Lung (tissue), 12 donors: ENCODE measurements around the gene ZC3H18. TPM values are rescaled to one million over a fixed set of nuclear protein-coding genes. Genes with fewer than 3 reads are reported as not detected.

Experiments used
- ATAC-seq: fragments of 200-7000 bp; cut with Tn5 transposase; one replicate; pipeline ENCODE4 v1.9.1; 2020; ENCODE audit warnings: moderate number of reproducible peaks; ENCODE audit not compliant: insufficient read depth, low FRiP score
- DNase-seq, 3 donors: peaks; one replicate each; pipeline ENCODE4 v3.0.0-alpha.2; 2013 to 2017
- H3K27ac ChIP-seq, 2 donors: one replicate each; pipeline ENCODE4 v1.5.1; 2013; ENCODE audit warnings: mild to moderate bottlenecking in 2 of 2, moderate library complexity in 2 of 2, control low read depth in 1 of 2, inconsistent platforms in 1 of 2, low read depth in 1 of 2, low read length in 1 of 2
- H3K27me3 ChIP-seq, 3 donors: one replicate each; pipeline ENCODE4 v1.5.1; 2013; ENCODE audit warnings: low read length in 2 of 3; ENCODE audit not compliant: control insufficient read depth in 3 of 3, insufficient read depth in 3 of 3
- H3K36me3 ChIP-seq, 4 donors: one replicate each; pipeline ENCODE4 v1.5.1; 2013; ENCODE audit warnings: low read length in 4 of 4, mild to moderate bottlenecking in 1 of 4, moderate library complexity in 1 of 4; ENCODE audit not compliant: control insufficient read depth in 4 of 4, insufficient read depth in 4 of 4
- H3K4me1 ChIP-seq, 5 donors: one replicate each; pipeline ENCODE4 v1.5.1; 2013; ENCODE audit warnings: low read length in 5 of 5, mild to moderate bottlenecking in 2 of 5, moderate library complexity in 1 of 5; ENCODE audit not compliant: control insufficient read depth in 5 of 5, insufficient read depth in 5 of 5
- H3K4me3 ChIP-seq: one replicate; pipeline ENCODE4 v1.5.1; 2013; ENCODE audit warnings: mild to moderate bottlenecking, control low read depth, moderate library complexity
- H3K9ac ChIP-seq, 2 donors: one replicate each; pipeline ENCODE4 v1.5.1; 2013; ENCODE audit warnings: low read length in 2 of 2, control low read depth in 1 of 2; ENCODE audit not compliant: insufficient read depth in 1 of 2
- H3K9me3 ChIP-seq, 4 donors: one replicate each; pipeline ENCODE4 v1.5.1; 2013; ENCODE audit warnings: low read length in 3 of 4, mild to moderate bottlenecking in 1 of 4, moderate library complexity in 1 of 4; ENCODE audit not compliant: control insufficient read depth in 4 of 4, insufficient read depth in 3 of 4
- CTCF ChIP-seq: IDR thresholded peaks from 2 replicates; pipeline ENCODE4 v1.5.1; 2012; ENCODE audit warnings: mild to moderate bottlenecking; ENCODE audit errors: control extremely low read depth, extremely low read depth
- WGBS, 2 donors: extraction: QIAGEN DNeasy Blood & Tissue Kit; methylation state at CpG; one replicate each; pipeline ENCODE4 v1.1.7; 2013; 5-methylcytosine and 5-hydroxymethylcytosine counted together
- polyA plus RNA-seq, 2 donors: library from polyadenylated mRNA; stranded (reverse); fragments of 200-250 nt; gene quantifications; one replicate each; pipeline ENCODE4 v1.2.1, GENCODE V29; 2013
- total RNA-seq, 2 donors: library from RNA; depleted of rRNA in 1 of 2; stranded (reverse); fragments of >200 nt in 1 of 2; gene quantifications; one replicate each; pipeline ENCODE4 v1.2.1, GENCODE V29; 2014 to 2021
- donor health status: control.
- donor health status: control.
- donor health status: Bipolar disorder and iron deficiency.
- donor health status: healthy.
- donor health status: DM: yes; HTN: yes; CAD: no.

ZC3H18 gene
- total and polyA plus RNA-seq, 4 donors, result 21.2 to 44.0 (median 28.6) TPM

DNA sequence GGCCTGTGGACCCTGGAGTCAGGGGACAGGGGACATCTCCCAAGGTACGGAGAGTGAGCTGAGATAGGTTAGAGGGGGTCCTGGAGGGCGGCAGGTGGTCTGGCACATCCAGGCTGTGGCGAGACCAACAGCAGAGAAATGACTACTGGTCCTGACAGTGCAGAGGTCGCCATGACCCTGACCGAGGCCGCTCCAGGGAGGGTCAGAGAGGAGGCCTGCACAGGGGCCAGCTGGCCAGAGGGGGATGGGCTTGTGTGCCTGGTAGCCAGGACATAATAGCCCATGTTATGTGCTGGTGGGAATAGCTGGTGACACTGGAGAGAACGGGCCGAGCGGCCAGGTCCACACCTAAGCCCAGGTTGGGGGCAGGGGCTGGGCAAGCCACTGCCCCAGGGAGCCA is 40.6 kb upstream of the ZC3H18 start:
- Histone ChIP-seq H3K4me1 (peaks cover 0 to 23% (median 12%) of the 10 kb centered on the region in 5 donors), H3K9me3 (no peaks in the 10 kb centered on the region), H3K36me3 (no peaks in the 10 kb centered on the region), H3K27ac (no peak overlapping the region), H3K9ac (no peak overlapping the region), H3K4me3 (no peak overlapping the region), H3K27me3 (no peaks in the 10 kb centered on the region)
- no peak for TF ChIP-seq CTCF
- 93 to 95% methylated on average over 9 of the region's 9 CpGs for WGBS, 2 donors
- no peak for DNase-seq
- no peak for ATAC-seq

DNA sequence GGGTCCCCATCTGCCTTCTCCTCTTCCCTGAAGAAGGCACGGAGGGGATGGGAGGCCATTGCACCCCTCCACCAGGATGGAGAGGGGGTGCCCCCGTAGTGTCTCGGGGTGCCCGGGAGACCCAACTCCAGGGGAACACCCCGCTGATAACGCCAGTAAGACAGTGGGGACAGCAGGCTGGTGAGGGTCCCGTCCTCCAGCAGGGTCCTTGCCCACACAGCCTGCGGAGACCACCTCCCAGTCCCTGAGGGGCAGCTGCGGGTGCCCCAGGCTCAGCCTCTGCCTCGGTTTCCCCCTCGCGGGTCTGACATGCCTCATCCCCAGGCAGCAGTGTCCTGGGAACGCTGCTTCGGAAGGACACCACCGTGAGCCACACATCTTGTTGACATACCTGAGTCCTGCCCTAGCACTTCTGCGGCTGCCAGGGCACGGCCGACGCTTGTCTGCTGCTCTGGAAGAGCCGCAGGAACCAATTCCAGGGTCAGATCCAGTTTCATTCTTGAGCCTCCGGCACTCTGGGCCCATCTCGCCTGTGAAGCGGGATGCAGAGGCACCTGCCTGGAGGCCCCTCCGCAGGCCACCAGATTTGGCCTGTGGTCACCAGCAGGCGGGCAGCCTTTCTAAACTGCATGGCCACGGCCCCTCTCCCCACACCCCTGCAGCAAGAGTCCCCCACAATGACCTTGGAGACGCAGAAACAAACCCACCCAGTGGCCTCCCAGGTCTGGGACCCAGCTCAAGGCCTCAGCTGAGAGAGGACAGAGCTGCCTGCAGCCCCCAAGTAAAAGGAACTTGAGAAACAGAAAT is 39.9 kb upstream of the ZC3H18 start:
- no peak overlapping the region for H3K4me3 ChIP-seq
- H3K9me3 ChIP-seq, result no peaks in the 10 kb centered on the region
- no peak for ATAC-seq
- 91 to 92% methylated on average over 19 to 27 of the region's 27 CpGs for WGBS, 2 donors
- no peak overlapping the region for H3K9ac ChIP-seq
- peaks cover 0 to 24% (median 17%) of the 10 kb centered on the region in 5 donors for H3K4me1 ChIP-seq
- no peaks in the 10 kb centered on the region for H3K27me3 ChIP-seq
- TF ChIP-seq CTCF, result no peak
- no peak overlapping the region for H3K27ac ChIP-seq
- peaks cover 0 to 5% (median 1%) of the 10 kb centered on the region in 4 donors for H3K36me3 ChIP-seq
- no peak for DNase-seq

GRCh38 chr16:88530858-88531203 is 39.4 kb upstream of the ZC3H18 start:
- ATAC-seq (no peak), DNase-seq (no peak)
- H3K9me3 ChIP-seq, result no peaks in the 10 kb centered on the region
- H3K27me3 ChIP-seq, result no peaks in the 10 kb centered on the region
- H3K9ac ChIP-seq, result no peak overlapping the region
- peaks cover 0 to 5% (median 2%) of the 10 kb centered on the region in 4 donors for H3K36me3 ChIP-seq
- 79 to 82% methylated on average over 11 of the region's 11 CpGs for WGBS, 2 donors
- no peak overlapping the region for H3K4me3 ChIP-seq
- H3K4me1 ChIP-seq, result peaks cover 0 to 21% (median 15%) of the 10 kb centered on the region in 5 donors
- TF ChIP-seq CTCF, result no peak
- no peak overlapping the region for H3K27ac ChIP-seq
